Measurements from ENCODE around the gene ATG2B.

Gene ATG2B

DNA sequence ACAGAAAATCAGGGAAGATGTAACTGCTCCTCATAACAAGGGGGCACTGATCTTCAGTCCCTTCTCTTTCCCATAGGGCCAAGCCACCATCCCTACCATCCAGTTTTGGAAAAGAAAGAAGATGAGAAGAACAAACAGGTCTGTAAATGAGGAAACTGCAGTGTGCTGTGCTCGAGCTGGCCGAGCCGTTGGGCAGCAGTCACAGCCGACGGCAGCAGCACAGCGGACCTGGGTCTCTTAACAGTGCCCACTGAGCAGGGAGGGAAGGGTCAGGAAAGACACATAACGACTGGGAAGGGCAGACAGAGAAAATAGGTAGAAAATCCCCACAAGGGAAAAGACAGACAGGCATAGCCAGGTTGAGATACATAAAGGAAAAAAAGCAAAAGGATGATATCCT is 68.9 kb downstream of the ATG2B start:
- Histone ChIP-seq H3K27me3 (ENCODE audit: control insufficient read depth in 2 of 2, insufficient read depth in 2 of 2, low read length in 2 of 2) (no peaks in the 10 kb centered on the region), H3K4me3 (ENCODE audit: low read length in 2 of 2) (no peak overlapping the region), H3K9me3 (ENCODE audit: control insufficient read depth in 2 of 2, low read length in 2 of 2) (no peaks in the 10 kb centered on the region), H3K36me3 (ENCODE audit: control insufficient read depth in 2 of 2, insufficient read depth in 2 of 2, low read length in 2 of 2) (peaks cover 23% of the 10 kb centered on the region in 2 donors), H3K9ac (ENCODE audit: low read depth in 1 of 2, low read length in 2 of 2) (no peak overlapping the region), H3K4me1 (ENCODE audit: control insufficient read depth in 2 of 2, insufficient read depth in 2 of 2, low read length in 2 of 2) (no peaks in the 10 kb centered on the region), H3K27ac (ENCODE audit: low read depth in 2 of 2, low read length in 2 of 2) (no peak overlapping the region)

DNA sequence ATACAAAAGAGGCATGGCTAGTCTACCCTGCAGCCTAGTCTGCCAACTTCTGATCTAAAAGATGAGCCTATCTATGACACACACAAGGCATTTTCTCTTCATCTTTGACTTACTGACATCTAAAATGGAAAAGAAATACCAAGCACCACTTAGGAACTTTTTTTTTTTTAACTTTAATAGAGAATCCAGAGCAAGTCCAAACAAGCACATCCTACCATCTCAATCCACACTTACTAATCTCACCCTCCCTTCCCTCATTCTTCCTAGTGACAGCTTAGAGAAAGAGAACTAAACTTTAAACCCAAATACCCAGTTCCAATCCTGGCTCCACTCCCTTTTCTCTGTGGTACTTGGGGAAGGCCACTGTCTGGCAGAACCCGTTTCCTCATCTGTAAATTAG is 75.3 kb downstream of the ATG2B start:
- Histone ChIP-seq H3K4me1 (ENCODE audit: control insufficient read depth in 2 of 2, insufficient read depth in 2 of 2, low read length in 2 of 2) (no peaks in the 10 kb centered on the region), H3K36me3 (ENCODE audit: control insufficient read depth in 2 of 2, insufficient read depth in 2 of 2, low read length in 2 of 2) (peaks cover 33% of the 10 kb centered on the region in 2 donors), H3K27me3 (ENCODE audit: control insufficient read depth in 2 of 2, insufficient read depth in 2 of 2, low read length in 2 of 2) (no peaks in the 10 kb centered on the region), H3K4me3 (ENCODE audit: low read length in 2 of 2) (no peak overlapping the region), H3K9ac (ENCODE audit: low read depth in 1 of 2, low read length in 2 of 2) (no peak overlapping the region), H3K27ac (ENCODE audit: low read depth in 2 of 2, low read length in 2 of 2) (no peak overlapping the region), H3K9me3 (ENCODE audit: control insufficient read depth in 2 of 2, low read length in 2 of 2) (no peaks in the 10 kb centered on the region)

DNA sequence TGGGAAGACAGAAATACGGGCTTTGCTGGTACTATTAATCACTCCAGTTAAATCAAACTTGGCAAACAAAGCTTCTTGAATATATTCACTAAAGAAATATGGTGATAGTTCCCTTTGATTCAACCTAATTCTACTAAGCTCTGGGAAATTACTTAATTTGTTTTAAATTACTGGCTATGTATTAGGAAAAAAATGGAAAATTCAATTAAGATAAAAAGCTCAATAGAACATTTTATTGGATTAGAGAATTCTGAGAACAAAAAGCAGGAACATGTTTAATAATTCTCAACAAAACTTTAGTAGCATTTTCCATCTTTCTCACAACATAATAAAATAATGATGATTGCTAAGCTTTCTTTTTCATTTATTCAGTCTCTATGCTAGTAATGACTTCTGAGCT is 76.9 kb downstream of the ATG2B start:
- Histone ChIP-seq H3K27me3 (ENCODE audit: control insufficient read depth in 2 of 2, insufficient read depth in 2 of 2, low read length in 2 of 2) (no peaks in the 10 kb centered on the region), H3K9ac (ENCODE audit: low read depth in 1 of 2, low read length in 2 of 2) (no peak overlapping the region), H3K36me3 (ENCODE audit: control insufficient read depth in 2 of 2, insufficient read depth in 2 of 2, low read length in 2 of 2) (peaks cover 30 to 36% of the 10 kb centered on the region in 2 donors), H3K27ac (ENCODE audit: low read depth in 2 of 2, low read length in 2 of 2) (no peak overlapping the region), H3K4me3 (ENCODE audit: low read length in 2 of 2) (no peak overlapping the region), H3K9me3 (ENCODE audit: control insufficient read depth in 2 of 2, low read length in 2 of 2) (no peaks in the 10 kb centered on the region), H3K4me1 (ENCODE audit: control insufficient read depth in 2 of 2, insufficient read depth in 2 of 2, low read length in 2 of 2) (no peaks in the 10 kb centered on the region)

DNA sequence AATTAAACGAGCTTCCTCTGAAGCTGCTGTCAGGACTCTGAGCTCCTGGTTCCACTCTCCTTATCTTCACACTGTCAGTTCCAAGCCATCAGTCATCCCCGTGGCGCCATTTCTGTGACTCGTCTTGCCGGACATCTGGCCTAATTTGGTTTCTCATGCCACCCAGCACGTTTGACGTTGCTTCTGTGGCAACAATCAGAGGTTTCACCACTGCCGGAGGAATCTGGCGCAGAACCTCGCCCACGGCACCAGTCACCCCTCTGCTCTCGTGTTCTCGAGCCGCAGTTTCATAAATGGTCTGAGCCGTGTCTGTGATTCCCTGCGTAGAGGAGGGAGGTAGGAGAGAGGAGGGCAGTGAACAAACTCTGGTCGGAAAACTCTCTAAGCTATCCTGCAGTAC is 77.5 kb downstream of the ATG2B start:
- H3K27me3 ChIP-seq (ENCODE audit: control insufficient read depth in 2 of 2, insufficient read depth in 2 of 2, low read length in 2 of 2): no peaks in the 10 kb centered on the region
- peaks cover 29 to 36% of the 10 kb centered on the region in 2 donors for H3K36me3 ChIP-seq (ENCODE audit: control insufficient read depth in 2 of 2, insufficient read depth in 2 of 2, low read length in 2 of 2)
- H3K4me1 ChIP-seq (ENCODE audit: control insufficient read depth in 2 of 2, insufficient read depth in 2 of 2, low read length in 2 of 2): no peaks in the 10 kb centered on the region
- no peak overlapping the region for H3K4me3 ChIP-seq (ENCODE audit: low read length in 2 of 2)
- H3K9ac ChIP-seq (ENCODE audit: low read depth in 1 of 2, low read length in 2 of 2): no peak overlapping the region
- H3K27ac ChIP-seq (ENCODE audit: low read depth in 2 of 2, low read length in 2 of 2): no peak overlapping the region
- no peaks in the 10 kb centered on the region for H3K9me3 ChIP-seq (ENCODE audit: control insufficient read depth in 2 of 2, low read length in 2 of 2)

DNA sequence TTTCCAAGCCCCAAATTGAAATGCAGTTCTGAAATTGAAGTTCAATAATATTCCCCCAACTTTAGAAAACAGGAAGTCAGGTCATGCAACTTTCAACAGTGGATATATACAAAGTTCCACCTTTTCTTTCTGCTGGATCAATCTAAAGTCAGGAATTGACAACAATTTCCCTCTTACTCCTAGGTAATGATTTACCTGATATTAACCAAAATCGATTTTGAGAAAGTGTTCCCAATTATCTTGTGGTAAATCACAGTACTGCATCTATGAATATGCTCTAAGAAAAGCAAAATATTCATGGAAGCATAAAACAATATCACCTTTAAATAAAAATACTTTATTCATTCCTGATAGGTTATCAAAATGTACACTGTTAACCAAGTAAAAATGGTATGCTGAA is 78.7 kb downstream of the ATG2B start:
- Histone ChIP-seq H3K27ac (ENCODE audit: low read depth in 2 of 2, low read length in 2 of 2) (no peak overlapping the region), H3K27me3 (ENCODE audit: control insufficient read depth in 2 of 2, insufficient read depth in 2 of 2, low read length in 2 of 2) (no peaks in the 10 kb centered on the region), H3K4me3 (ENCODE audit: low read length in 2 of 2) (no peak overlapping the region), H3K9me3 (ENCODE audit: control insufficient read depth in 2 of 2, low read length in 2 of 2) (no peaks in the 10 kb centered on the region), H3K36me3 (ENCODE audit: control insufficient read depth in 2 of 2, insufficient read depth in 2 of 2, low read length in 2 of 2) (peaks cover 18 to 25% of the 10 kb centered on the region in 2 donors), H3K4me1 (ENCODE audit: control insufficient read depth in 2 of 2, insufficient read depth in 2 of 2, low read length in 2 of 2) (no peaks in the 10 kb centered on the region), H3K9ac (ENCODE audit: low read depth in 1 of 2, low read length in 2 of 2) (no peak overlapping the region)

DNA sequence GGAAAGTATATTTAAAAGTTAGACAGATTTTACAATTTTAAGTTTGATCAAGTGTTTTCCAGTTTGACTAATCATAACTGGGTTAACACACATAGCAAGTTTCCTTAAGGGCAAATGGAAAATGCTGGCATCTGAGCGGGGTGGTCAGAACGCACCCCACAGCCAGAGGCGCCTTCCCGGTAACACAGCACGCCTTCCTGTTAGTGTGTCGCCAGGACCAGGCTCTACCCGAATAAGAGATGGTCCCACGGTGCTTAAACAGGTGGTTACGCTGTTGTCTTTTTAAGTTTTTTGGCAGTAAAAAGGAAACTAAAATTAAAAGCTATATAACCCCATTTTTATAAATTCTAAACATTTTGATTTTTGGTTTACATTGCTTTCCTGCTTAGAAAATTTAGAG is 79.1 kb downstream of the ATG2B start:
- Histone ChIP-seq H3K27ac (ENCODE audit: low read depth in 2 of 2, low read length in 2 of 2) (no peak overlapping the region), H3K27me3 (ENCODE audit: control insufficient read depth in 2 of 2, insufficient read depth in 2 of 2, low read length in 2 of 2) (no peaks in the 10 kb centered on the region), H3K9ac (ENCODE audit: low read depth in 1 of 2, low read length in 2 of 2) (no peak overlapping the region)

DNA sequence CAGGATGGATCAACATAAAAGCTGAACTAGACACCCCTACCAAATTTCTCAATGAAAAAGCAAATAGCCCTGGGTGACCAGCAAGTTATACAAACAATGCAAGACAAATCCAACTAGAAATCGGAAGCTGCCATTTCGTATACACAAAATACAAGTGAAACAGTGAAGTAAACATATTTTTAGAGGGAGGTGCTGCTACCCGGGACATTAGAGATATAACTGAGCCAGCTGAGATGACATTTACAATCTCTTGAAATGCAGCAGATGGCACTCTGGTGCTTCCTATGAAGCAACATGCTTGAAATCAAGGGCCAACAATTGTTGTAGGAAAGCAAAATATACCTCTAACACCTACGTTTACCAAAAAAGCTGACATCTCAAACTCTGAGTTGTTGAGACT is 81.7 kb downstream of the ATG2B start:
- Histone ChIP-seq H3K9ac (ENCODE audit: low read depth in 1 of 2, low read length in 2 of 2) (no peak overlapping the region), H3K4me3 (ENCODE audit: low read length in 2 of 2) (no peak overlapping the region), H3K27ac (ENCODE audit: low read depth in 2 of 2, low read length in 2 of 2) (no peak overlapping the region), H3K27me3 (ENCODE audit: control insufficient read depth in 2 of 2, insufficient read depth in 2 of 2, low read length in 2 of 2) (no peaks in the 10 kb centered on the region), H3K36me3 (ENCODE audit: control insufficient read depth in 2 of 2, insufficient read depth in 2 of 2, low read length in 2 of 2) (peaks cover 11 to 17% of the 10 kb centered on the region in 2 donors), H3K4me1 (ENCODE audit: control insufficient read depth in 2 of 2, insufficient read depth in 2 of 2, low read length in 2 of 2) (no peaks in the 10 kb centered on the region), H3K9me3 (ENCODE audit: control insufficient read depth in 2 of 2, low read length in 2 of 2) (peaks cover 3 to 7% of the 10 kb centered on the region in 2 donors)

More for the DNA sequence above, 79.1 kb downstream of the ATG2B start:
- Histone ChIP-seq H3K4me3 (ENCODE audit: low read length in 2 of 2) (no peak overlapping the region), H3K36me3 (ENCODE audit: control insufficient read depth in 2 of 2, insufficient read depth in 2 of 2, low read length in 2 of 2) (peaks cover 14 to 21% of the 10 kb centered on the region in 2 donors), H3K4me1 (ENCODE audit: control insufficient read depth in 2 of 2, insufficient read depth in 2 of 2, low read length in 2 of 2) (no peaks in the 10 kb centered on the region), H3K9me3 (ENCODE audit: control insufficient read depth in 2 of 2, low read length in 2 of 2) (no peaks in the 10 kb centered on the region)

DNA sequence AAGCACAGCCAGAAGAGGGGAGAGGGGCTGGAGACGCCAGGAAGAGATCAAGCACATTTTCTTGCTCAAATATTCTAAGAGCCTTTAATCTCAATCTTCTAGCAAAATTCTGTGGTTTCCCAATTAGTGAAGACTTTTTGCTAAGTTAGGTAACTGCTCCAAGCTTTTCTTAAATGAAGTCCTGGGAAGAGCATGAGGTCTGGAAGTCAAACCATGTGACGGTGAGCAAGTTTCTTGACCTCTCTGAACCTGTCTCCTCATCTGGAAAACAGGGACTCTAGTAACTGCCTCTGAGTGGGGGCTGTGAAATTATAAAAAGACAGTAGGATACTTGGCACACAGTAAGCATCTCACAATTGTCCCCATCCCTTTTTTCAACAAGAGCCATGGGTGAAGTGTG is 83.0 kb downstream of the ATG2B start:
- no peak overlapping the region for H3K27ac ChIP-seq (ENCODE audit: low read depth in 2 of 2, low read length in 2 of 2)
- H3K27me3 ChIP-seq (ENCODE audit: control insufficient read depth in 2 of 2, insufficient read depth in 2 of 2, low read length in 2 of 2): no peaks in the 10 kb centered on the region
- H3K9ac ChIP-seq (ENCODE audit: low read depth in 1 of 2, low read length in 2 of 2): no peak overlapping the region
- H3K9me3 ChIP-seq (ENCODE audit: control insufficient read depth in 2 of 2, low read length in 2 of 2): peaks cover 3 to 7% of the 10 kb centered on the region in 2 donors
- no peak overlapping the region for H3K4me3 ChIP-seq (ENCODE audit: low read length in 2 of 2)
- peaks cover 7 to 11% of the 10 kb centered on the region in 2 donors for H3K36me3 ChIP-seq (ENCODE audit: control insufficient read depth in 2 of 2, insufficient read depth in 2 of 2, low read length in 2 of 2)
- H3K4me1 ChIP-seq (ENCODE audit: control insufficient read depth in 2 of 2, insufficient read depth in 2 of 2, low read length in 2 of 2): peaks cover 0 to 2% of the 10 kb centered on the region in 2 donors

DNA sequence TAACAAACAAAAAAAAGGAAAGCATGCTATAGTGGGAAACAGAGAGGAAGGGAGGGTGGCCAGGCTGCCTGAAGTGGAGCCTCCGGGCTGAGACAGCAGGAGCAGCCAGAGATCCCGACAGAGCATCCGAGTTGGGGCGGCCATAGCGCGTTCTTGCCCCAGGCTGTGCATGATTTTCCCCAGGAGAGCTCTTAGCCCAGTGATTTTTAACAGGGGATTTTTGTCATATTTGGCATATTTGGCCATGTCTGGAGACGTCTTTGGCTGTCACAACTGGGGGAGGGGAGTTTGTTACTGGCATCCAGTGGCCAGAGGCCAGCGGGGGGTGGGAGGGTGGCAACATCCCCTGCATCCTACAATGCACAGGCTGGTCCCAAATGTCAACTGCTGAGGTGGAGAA is 83.6 kb downstream of the ATG2B start:
- H3K27ac ChIP-seq (ENCODE audit: low read depth in 2 of 2, low read length in 2 of 2): no peak overlapping the region
- H3K9ac ChIP-seq (ENCODE audit: low read depth in 1 of 2, low read length in 2 of 2): no peak overlapping the region
- no peaks in the 10 kb centered on the region for H3K27me3 ChIP-seq (ENCODE audit: control insufficient read depth in 2 of 2, insufficient read depth in 2 of 2, low read length in 2 of 2)
- H3K4me3 ChIP-seq (ENCODE audit: low read length in 2 of 2): no peak overlapping the region
- peaks cover 7 to 9% of the 10 kb centered on the region in 2 donors for H3K36me3 ChIP-seq (ENCODE audit: control insufficient read depth in 2 of 2, insufficient read depth in 2 of 2, low read length in 2 of 2)
- H3K4me1 ChIP-seq (ENCODE audit: control insufficient read depth in 2 of 2, insufficient read depth in 2 of 2, low read length in 2 of 2): peaks cover 0 to 2% of the 10 kb centered on the region in 2 donors
- peaks cover 3 to 7% of the 10 kb centered on the region in 2 donors for H3K9me3 ChIP-seq (ENCODE audit: control insufficient read depth in 2 of 2, low read length in 2 of 2)

DNA sequence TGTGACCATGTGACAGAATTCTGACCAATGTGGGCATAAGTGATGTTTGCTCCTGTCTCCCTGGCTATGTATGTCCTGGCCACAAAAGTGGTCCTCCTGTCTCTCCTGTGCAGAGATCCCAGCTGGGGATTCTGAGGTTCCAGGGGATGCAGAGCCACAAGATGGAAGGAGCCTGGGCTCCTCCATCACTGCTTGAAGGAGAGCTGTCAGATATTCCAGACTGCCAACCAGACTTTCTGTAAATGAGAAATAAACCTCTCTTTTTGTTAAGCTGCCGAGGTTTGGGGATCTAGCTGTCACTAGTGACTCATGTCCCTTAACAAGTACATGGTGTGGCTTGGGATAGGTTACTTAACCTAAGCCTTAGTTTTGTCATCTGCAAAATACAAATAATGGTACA is 85.3 kb downstream of the ATG2B start:
- H3K27ac ChIP-seq (ENCODE audit: low read depth in 2 of 2, low read length in 2 of 2): no peak overlapping the region
- no peak overlapping the region for H3K9ac ChIP-seq (ENCODE audit: low read depth in 1 of 2, low read length in 2 of 2)
- peaks cover 1 to 4% of the 10 kb centered on the region in 2 donors for H3K36me3 ChIP-seq (ENCODE audit: control insufficient read depth in 2 of 2, insufficient read depth in 2 of 2, low read length in 2 of 2)
- no peak overlapping the region for H3K4me3 ChIP-seq (ENCODE audit: low read length in 2 of 2)
- peaks cover 3 to 7% of the 10 kb centered on the region in 2 donors for H3K9me3 ChIP-seq (ENCODE audit: control insufficient read depth in 2 of 2, low read length in 2 of 2)
- peaks cover 0 to 2% of the 10 kb centered on the region in 2 donors for H3K4me1 ChIP-seq (ENCODE audit: control insufficient read depth in 2 of 2, insufficient read depth in 2 of 2, low read length in 2 of 2)
- no peaks in the 10 kb centered on the region for H3K27me3 ChIP-seq (ENCODE audit: control insufficient read depth in 2 of 2, insufficient read depth in 2 of 2, low read length in 2 of 2)

Measured in mucosa of rectum (tissue), 2 donors.